Dedifferentiated amniotic fluid mesenchymal stem cell (primary cell): ENCODE data around the gene LILRA5.
"Not testable (repeated sequence)": the region's sequence is repeated elsewhere in the genome, so short reads cannot be mapped to it uniquely, and the experiment has no call there.

Source experiments
- DNase-seq: peaks from one replicate; pipeline ENCODE4 v3.0.0-alpha.2; 2016; ENCODE audit errors: extremely low spot score

The LILRA5 gene

GRCh38 chr19:54312436-54313377 is at the start of gene LILRA5:
LILRA5 (minus strand) TSS chr19:54313166; CDS start chr19:54313019, 147 bp downstream.
- no peak for DNase-seq

- not testable (repeated sequence) for DNase-seq
These were observed 48.9 kb upstream of the LILRA5 start for GRCh38 chr19:54361680-54362422.

- DNase-seq, result not testable (repeated sequence)
These were observed 46.3 kb upstream of the LILRA5 start for GRCh38 chr19:54359149-54359820.

GRCh38 chr19:54357381-54357780 is 44.4 kb upstream of the LILRA5 start:
- DNase-seq, result no peak

- DNase-seq, result no peak
These were observed 43.6 kb upstream of the LILRA5 start for GRCh38 chr19:54356444-54357056.

- no peak for DNase-seq
These were observed 42.7 kb upstream of the LILRA5 start for GRCh38 chr19:54355675-54356074.

GRCh38 chr19:54354761-54355160 is 41.8 kb upstream of the LILRA5 start:
- DNase-seq, result no peak

- no peak for DNase-seq
These were observed 39.6 kb upstream of the LILRA5 start for GRCh38 chr19:54352546-54352945.

GRCh38 chr19:54352041-54352440 is 39.1 kb upstream of the LILRA5 start:
- DNase-seq, result no peak

GRCh38 chr19:54351474-54351873 is 38.5 kb upstream of the LILRA5 start:
- no peak for DNase-seq

- no peak for DNase-seq
These were observed 33.0 kb upstream of the LILRA5 start for GRCh38 chr19:54345938-54346386.

GRCh38 chr19:54343868-54344267 is 30.9 kb upstream of the LILRA5 start:
- no peak for DNase-seq

GRCh38 chr19:54341295-54341694 is 28.3 kb upstream of the LILRA5 start:
- DNase-seq, result no peak

- DNase-seq, result no peak
These were observed 26.8 kb upstream of the LILRA5 start for GRCh38 chr19:54339646-54340358.

GRCh38 chr19:54338521-54338920 is 25.6 kb upstream of the LILRA5 start:
- no peak for DNase-seq

- DNase-seq, result no peak
These were observed 24.9 kb upstream of the LILRA5 start for GRCh38 chr19:54337858-54338230.

- DNase-seq, result no peak
These were observed 24.2 kb upstream of the LILRA5 start for GRCh38 chr19:54336893-54337857.

- no peak for DNase-seq
These were observed 23.3 kb upstream of the LILRA5 start for GRCh38 chr19:54335979-54336892.

- no peak for DNase-seq
These were observed 22.2 kb upstream of the LILRA5 start for GRCh38 chr19:54335164-54335563.
